Suprapubic skin (tissue), 4 donors: ENCODE data around the gene PAF1. TPM values are rescaled to one million over a fixed set of nuclear protein-coding genes. Genes with fewer than 3 reads are reported as not detected.

Experiments
- DNase-seq, 2 donors: peaks; one replicate each; pipeline ENCODE4 v3.0.0-alpha.2; 2019; ENCODE audit warnings: low spot score in 2 of 2
- H3K27ac ChIP-seq: fragments of 200-600 bp; sonication (generic); one replicate; pipeline ENCODE4 v1.5.1; 2019
- H3K27me3 ChIP-seq: fragments of 200-600 bp; sonication (generic); one replicate; pipeline ENCODE4 v1.5.1; 2019
- H3K36me3 ChIP-seq: fragments of 200-600 bp; sonication (generic); one replicate; pipeline ENCODE4 v1.5.1; 2019
- H3K4me1 ChIP-seq: fragments of 200-600 bp; sonication (generic); one replicate; pipeline ENCODE4 v1.5.1; 2019
- H3K4me3 ChIP-seq: fragments of 200-600 bp; sonication (generic); one replicate; pipeline ENCODE4 v1.5.1; 2019; ENCODE audit warnings: mild to moderate bottlenecking
- H3K9me3 ChIP-seq: fragments of 200-600 bp; sonication (generic); one replicate; pipeline ENCODE4 v1.5.1; 2019
- EP300 ChIP-seq: sonication (generic); formaldehyde crosslinking; IDR thresholded peaks from one replicate; pipeline ENCODE4 v1.6.1; 2017; ENCODE audit warnings: antibody characterized with exemption
- POLR2A ChIP-seq, 2 donors: fragments of 450-650 bp; IDR thresholded peaks; one replicate each; pipeline ENCODE4 v1.6.1; 2017; ENCODE audit warnings: antibody characterized with exemption in 2 of 2, mild to moderate bottlenecking in 2 of 2, moderate library complexity in 2 of 2
- POLR2AphosphoS5 ChIP-seq, 3 donors: sonication (generic); formaldehyde crosslinking; IDR thresholded peaks; one replicate each; pipeline ENCODE4 v1.6.1; 2017; ENCODE audit warnings: antibody characterized with exemption in 3 of 3
- WGBS: methylation state at CpG from one replicate; pipeline ENCODE4 v1.1.5; 2018; 5-methylcytosine and 5-hydroxymethylcytosine counted together
- total RNA-seq, 4 donors: library from RNA; depleted of rRNA; stranded (reverse); fragments of >200 nt; gene quantifications; one replicate each; pipeline ENCODE4 v1.1.0, GENCODE V29; 2016
- TF ChIP-seq, protein P1 (sequence below), 2 donors: fragments of 200-600 bp in 1 of 2; fragments of 450-650 bp in 1 of 2; sonication (generic) in 1 of 2; IDR thresholded peaks; one replicate each; pipeline ENCODE4 v1.5.1; 2016 to 2019; ENCODE audit warnings: antibody characterized with exemption in 2 of 2, mild to moderate bottlenecking in 1 of 2, moderate library complexity in 1 of 2

The PAF1 gene
- total RNA-seq, 4 donors from 2014 or later: 24.8 to 42.4 (median 35.4) TPM

DNA sequence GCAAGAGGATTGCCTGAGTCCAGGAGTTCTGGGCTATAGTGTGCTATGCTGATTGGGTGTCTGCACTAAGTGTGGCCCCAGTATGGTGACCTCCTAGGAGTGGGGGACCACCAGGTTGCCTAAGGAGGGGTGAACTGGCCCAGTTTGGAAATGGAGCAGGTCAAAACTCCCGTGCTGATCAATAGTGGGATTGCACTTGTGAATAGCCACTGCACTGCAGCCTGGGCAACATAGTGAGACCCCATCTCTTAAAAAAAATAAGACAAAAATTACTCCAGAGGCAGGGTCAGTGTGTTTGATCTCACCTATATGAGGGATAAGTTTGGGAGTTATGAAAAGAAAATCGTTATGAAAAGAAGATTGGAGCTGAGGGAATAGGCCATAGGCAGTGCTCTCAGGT, 21.7 kb downstream of the PAF1 start:
- WGBS: 81% methylated on average over 2 of the region's 2 CpGs
- no peak for TF ChIP-seq EP300
- TF ChIP-seq, protein P1, sequence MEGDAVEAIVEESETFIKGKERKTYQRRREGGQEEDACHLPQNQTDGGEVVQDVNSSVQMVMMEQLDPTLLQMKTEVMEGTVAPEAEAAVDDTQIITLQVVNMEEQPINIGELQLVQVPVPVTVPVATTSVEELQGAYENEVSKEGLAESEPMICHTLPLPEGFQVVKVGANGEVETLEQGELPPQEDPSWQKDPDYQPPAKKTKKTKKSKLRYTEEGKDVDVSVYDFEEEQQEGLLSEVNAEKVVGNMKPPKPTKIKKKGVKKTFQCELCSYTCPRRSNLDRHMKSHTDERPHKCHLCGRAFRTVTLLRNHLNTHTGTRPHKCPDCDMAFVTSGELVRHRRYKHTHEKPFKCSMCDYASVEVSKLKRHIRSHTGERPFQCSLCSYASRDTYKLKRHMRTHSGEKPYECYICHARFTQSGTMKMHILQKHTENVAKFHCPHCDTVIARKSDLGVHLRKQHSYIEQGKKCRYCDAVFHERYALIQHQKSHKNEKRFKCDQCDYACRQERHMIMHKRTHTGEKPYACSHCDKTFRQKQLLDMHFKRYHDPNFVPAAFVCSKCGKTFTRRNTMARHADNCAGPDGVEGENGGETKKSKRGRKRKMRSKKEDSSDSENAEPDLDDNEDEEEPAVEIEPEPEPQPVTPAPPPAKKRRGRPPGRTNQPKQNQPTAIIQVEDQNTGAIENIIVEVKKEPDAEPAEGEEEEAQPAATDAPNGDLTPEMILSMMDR (IDR thresholded peaks at IDR 0.05): no peak
- no peak for TF ChIP-seq POLR2AphosphoS5 (IDR thresholded peaks at IDR 0.05)
- TF ChIP-seq POLR2A (IDR thresholded peaks at IDR 0.05): no peak
- H3K4me3 ChIP-seq: no peak overlapping the region
- H3K27ac ChIP-seq: no peak overlapping the region
- no peaks in the 10 kb centered on the region for H3K9me3 ChIP-seq
- H3K27me3 ChIP-seq: no peaks in the 10 kb centered on the region
- no peak for DNase-seq
- H3K4me1 ChIP-seq: peaks cover 37% of the 10 kb centered on the region
- peaks cover 39% of the 10 kb centered on the region for H3K36me3 ChIP-seq

DNA sequence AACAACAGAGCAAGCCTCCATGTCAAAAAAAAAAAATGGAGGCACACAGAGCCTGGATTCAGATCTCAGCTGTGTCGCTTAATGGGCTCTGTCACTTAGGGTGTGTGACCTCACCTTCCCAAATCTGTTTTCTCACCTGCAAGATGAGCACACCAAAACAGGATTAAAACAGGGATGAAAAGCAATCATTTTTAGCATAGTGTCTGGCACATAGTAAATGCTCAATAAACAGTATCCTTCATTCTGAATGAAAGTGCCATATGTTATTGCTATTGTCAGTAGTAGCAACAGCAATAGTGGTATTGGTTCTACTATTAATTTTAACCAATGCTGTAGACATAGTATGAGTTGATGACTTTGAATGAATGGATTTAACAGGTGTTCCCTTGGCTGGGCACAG, 25.4 kb downstream of the PAF1 start:
- Histone ChIP-seq H3K9me3 (no peaks in the 10 kb centered on the region), H3K4me1 (peaks cover 39% of the 10 kb centered on the region), H3K27ac (peak overlapping the region; percentile 78), H3K4me3 (no peak overlapping the region), H3K27me3 (no peaks in the 10 kb centered on the region), H3K36me3 (peaks cover 35% of the 10 kb centered on the region)
- WGBS: 93% methylated on average over 1 of the region's 1 CpG
- TF ChIP-seq POLR2A (IDR thresholded peaks at IDR 0.05): no peak
- no peak for TF ChIP-seq POLR2AphosphoS5 (IDR thresholded peaks at IDR 0.05)
- TF ChIP-seq EP300: no peak
- TF ChIP-seq, protein P1 (IDR thresholded peaks at IDR 0.05): no peak
- no peak for DNase-seq

DNA sequence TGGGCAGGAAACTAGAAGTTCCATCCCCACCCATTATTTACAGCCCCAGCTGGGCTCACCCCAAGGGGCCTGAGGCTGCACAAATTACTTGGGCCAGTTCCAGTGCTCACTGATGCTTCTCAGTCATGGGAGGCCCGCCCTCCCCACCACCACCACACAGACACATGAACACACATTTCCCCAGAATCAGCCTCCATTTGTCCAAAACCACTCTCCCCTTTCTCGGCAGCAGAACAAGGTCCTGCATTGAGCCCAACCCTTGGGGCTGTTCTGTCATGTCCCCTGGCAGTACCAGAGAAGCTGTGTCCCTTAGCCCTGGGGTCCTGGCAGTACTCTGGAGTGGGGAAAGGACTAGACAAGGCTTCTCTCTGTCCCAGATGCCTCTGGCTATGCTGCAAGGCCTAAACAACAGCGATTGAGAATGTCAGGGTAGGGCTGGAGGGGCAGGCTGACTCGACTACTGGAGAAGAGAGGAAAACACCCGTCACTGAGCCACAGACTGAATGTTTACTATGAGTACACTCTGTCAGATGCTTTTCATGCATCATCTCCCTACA, 26.9 kb downstream of the PAF1 start:
- DNase-seq: no peak
- Histone ChIP-seq H3K27me3 (no peaks in the 10 kb centered on the region), H3K4me3 (no peak overlapping the region), H3K27ac (peak overlapping the region; percentile 78), H3K36me3 (peaks cover 35% of the 10 kb centered on the region), H3K9me3 (no peaks in the 10 kb centered on the region), H3K4me1 (peaks cover 39% of the 10 kb centered on the region)
- WGBS: 40% methylated on average over 5 of the region's 5 CpGs
- TF ChIP-seq POLR2A (IDR thresholded peaks at IDR 0.05) (no peak), EP300 (no peak), POLR2AphosphoS5 (IDR thresholded peaks at IDR 0.05) (no peak)
- TF ChIP-seq, protein P1 (IDR thresholded peaks at IDR 0.05): no peak

DNA sequence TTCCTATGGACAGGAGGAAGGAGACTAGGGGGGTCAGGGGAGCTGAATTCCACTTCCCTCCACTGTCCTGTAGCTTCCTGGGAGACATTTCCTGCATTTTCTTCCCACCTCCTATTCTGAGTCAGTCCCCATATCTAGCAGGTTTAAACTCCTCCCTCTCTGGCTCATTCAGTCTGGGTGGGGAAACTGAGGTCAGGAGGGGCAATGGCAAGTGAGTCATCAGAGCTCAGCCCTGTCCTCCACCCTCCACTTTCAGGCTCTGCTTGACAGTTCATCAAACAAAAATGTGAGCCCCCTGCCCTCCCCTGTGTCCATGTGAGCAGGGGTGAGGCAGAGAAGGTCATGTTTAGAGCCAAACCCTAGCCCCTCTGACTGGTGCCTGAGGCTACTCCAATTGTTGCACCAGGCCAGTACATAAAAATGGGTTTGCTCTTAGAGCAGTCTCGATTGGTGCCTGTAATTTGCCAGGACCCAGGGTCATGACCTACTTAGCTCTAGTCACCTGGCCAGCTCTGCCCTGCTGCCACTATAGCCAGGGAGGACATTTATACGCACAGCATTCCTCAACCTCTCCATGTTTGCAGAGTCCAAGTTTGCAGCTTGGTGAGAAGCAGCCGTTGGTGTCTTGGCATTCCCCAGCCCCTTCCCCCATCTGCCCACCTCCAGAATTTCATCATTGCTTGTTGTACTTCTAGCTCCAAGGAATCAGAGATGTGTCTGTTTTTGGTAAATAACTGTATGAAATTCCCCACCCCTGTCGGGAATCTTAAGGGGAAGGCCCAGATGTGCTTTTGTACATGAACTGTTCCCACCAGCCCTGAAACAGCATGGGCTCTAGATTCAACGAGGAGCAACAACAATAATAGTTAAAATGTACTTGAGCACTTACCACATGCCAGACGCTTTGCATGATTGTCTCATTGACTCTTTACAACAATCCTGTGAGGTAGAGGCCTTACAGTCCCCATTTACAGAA, 27.9 kb downstream of the PAF1 start:
- Histone ChIP-seq H3K9me3 (no peaks in the 10 kb centered on the region), H3K27me3 (no peaks in the 10 kb centered on the region), H3K4me3 (no peak overlapping the region), H3K4me1 (peaks cover 39% of the 10 kb centered on the region), H3K36me3 (peaks cover 43% of the 10 kb centered on the region), H3K27ac (peak overlapping the region; percentile 78)
- TF ChIP-seq EP300 (no peak), POLR2A (IDR thresholded peaks at IDR 0.05) (no peak), POLR2AphosphoS5 (IDR thresholded peaks at IDR 0.05) (no peak)
- TF ChIP-seq, protein P1 (IDR thresholded peaks at IDR 0.05): no peak
- DNase-seq: no peak
- 23% methylated on average over 6 of the region's 6 CpGs for WGBS

DNA sequence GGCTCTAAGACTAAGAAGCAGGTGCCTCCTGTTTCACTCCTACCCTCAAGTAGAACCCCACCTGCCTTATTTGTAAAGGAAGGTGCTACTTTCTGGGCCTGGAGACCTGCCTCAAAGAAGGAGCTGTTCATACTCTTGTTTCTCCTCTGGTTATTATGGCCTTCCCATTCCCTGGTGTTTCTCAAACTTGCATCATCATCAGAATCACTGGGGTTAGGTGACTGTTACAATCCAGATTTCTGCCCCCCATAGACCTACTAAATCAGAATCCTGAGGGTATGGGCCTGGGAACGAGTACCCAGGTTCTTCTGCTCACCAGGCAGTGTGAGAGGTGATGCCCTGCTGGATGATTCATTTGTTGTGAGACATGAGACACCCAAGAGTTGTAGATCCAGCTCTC, 30.3 kb downstream of the PAF1 start:
- WGBS: 100% methylated on average over 1 of the region's 1 CpG
- peaks cover 63% of the 10 kb centered on the region for H3K36me3 ChIP-seq
- no peaks in the 10 kb centered on the region for H3K9me3 ChIP-seq
- H3K27me3 ChIP-seq: no peaks in the 10 kb centered on the region
- H3K4me1 ChIP-seq: peaks cover 39% of the 10 kb centered on the region
- no peak for DNase-seq
- no peak overlapping the region for H3K27ac ChIP-seq
- TF ChIP-seq POLR2AphosphoS5 (IDR thresholded peaks at IDR 0.05) (no peak), POLR2A (IDR thresholded peaks at IDR 0.05) (no peak), EP300 (no peak)
- TF ChIP-seq, protein P1 (IDR thresholded peaks at IDR 0.05): no peak
- H3K4me3 ChIP-seq: no peak overlapping the region
